ENCODE results near the gene PCDHB11.
"Not testable (repeated sequence)": the region's sequence is repeated elsewhere in the genome, so short reads cannot be mapped to it uniquely, and the experiment has no call there.

PCDHB11 gene

DNA sequence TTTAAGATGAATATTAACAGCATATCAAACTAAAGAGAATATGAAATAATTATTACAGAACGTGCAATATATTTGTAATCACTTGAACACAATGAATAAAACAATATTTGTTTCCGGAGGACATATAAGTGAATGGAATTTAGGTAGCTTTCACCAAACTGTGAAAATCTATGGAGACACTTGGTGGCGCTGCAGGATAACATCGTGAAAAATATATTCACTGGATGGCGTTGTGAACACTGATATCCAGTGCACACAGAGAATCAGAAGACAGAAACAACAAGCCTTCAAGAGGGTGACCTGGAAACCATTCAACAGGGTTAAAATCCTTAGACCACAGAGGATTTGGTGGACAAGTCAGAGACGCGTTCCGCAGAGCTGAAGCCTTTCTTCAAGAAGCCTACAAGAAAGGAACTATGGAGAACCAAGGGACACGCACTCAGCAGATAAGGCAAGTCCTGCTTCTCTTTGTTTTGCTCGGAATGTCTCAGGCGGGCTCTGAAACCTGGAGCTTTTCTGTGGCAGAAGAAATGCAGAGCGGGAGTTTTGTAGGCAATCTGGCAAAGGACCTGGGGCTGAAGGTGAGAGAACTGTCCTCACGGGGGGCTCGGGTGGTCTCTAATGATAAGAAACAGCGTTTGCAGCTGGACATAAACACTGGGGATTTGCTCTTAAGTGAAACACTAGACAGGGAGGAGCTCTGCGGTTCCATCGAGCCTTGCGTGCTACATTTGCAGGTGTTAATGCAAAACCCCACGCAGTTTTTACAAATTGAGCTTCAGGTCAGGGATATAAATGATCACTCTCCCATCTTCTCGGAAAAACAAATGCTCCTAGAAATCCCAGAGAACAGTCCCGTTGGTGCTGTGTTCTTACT, at the start of gene PCDHB11:
Gene PCDHB11, plus strand, starts transcription at position 269 of the 877 bp plus-strand sequence. Its CDS starts 148 bp downstream, at position 417.
- no peak for TF ChIP-seq TARDBP (IDR thresholded peaks at IDR 0.05)
- TF ChIP-seq ARNT (IDR thresholded peaks at IDR 0.05), result no peak
- no peak for TF ChIP-seq LEF1 (IDR thresholded peaks at IDR 0.05; ENCODE audit: borderline replicate concordance)
- ChIA-PET POLR2A (interaction anchor here (0.7 to 1.0 kb wide), 2 partner anchors 121 to 364 kb away, joined by 3 read pairs; partner anchors contain the start of gene TAF7), CTCF (interaction anchor here (0.9 to 1.5 kb wide), 5 partner anchors 9 to 213 kb away, joined by 3 to 5 read pairs (median 3); partner anchors contain the start of genes PCDHB12, PCDHB14, PCDHB16 and PCDHGA10)
- DNase-seq (ENCODE audit: extremely low spot score), result no peak

GRCh38 chr5:141149812-141150211, 49.6 kb upstream of the PCDHB11 start, which contains the start of gene PCDHB6:
TSS of gene PCDHB6 (plus strand) at chr5:141150057. CDS start at chr5:141150258, 201 bp downstream.
- TF ChIP-seq FOXK2 (IDR thresholded peaks at IDR 0.05) (no peak), HDGF (IDR thresholded peaks at IDR 0.05; ENCODE audit: borderline replicate concordance) (no peak), FOXA1 (IDR thresholded peaks at IDR 0.05) (no peak), CTBP1 (IDR thresholded peaks at IDR 0.05; ENCODE audit: borderline replicate concordance) (no peak), L3MBTL2 (conservative IDR thresholded peaks at IDR 0.05) (no peak), NFRKB (IDR thresholded peaks at IDR 0.05) (no peak), ELF4 (IDR thresholded peaks at IDR 0.05) (no peak), FOXM1 (IDR thresholded peaks at IDR 0.05; ENCODE audit: borderline replicate concordance) (no peak)
- ChIA-PET POLR2A (no interaction called here), CTCF (no interaction called here)

DNA sequence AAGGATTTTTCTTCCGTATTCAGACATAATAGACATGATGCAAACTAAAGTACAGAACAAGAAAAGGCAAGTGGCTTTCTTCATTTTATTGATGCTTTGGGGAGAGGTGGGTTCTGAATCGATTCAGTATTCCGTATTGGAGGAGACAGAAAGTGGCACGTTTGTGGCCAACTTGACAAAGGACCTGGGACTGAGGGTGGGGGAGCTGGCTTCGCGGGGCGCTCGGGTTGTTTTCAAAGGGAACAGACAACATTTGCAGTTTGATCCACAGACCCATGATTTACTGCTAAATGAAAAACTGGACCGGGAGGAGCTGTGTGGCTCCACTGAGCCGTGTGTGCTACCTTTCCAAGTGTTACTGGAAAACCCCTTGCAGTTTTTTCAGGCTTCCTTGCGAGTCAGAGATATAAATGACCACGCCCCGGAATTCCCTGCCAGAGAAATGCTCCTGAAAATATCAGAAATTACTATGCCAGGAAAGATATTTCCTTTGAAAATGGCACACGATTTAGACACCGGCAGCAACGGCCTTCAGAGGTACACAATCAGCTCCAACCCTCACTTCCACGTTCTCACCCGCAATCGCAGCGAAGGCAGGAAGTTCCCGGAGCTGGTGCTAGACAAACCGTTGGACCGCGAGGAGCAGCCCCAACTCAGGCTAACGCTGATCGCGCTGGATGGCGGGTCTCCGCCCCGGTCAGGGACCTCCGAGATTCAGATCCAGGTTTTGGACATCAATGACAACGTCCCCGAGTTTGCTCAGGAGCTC, 49.0 kb upstream of the PCDHB11 start:
- DNase-seq (ENCODE audit: extremely low spot score), result no peak
- ChIA-PET POLR2A (no interaction called here), CTCF (interaction anchor here (0.6 kb wide), 1 partner anchor 341 kb away, joined by 3 read pairs; no protein-coding TSS in a partner anchor)
- TF ChIP-seq L3MBTL2 (conservative IDR thresholded peaks at IDR 0.05), result no peak

More at GRCh38 chr5:141149812-141150211, 49.6 kb upstream of the PCDHB11 start, which contains the start of gene PCDHB6:
- DNase-seq (ENCODE audit: extremely low spot score), result peak; percentile 30

- no peak for TF ChIP-seq FOXA1 (IDR thresholded peaks at IDR 0.05)
- no peak for TF ChIP-seq FOXM1 (IDR thresholded peaks at IDR 0.05; ENCODE audit: borderline replicate concordance)
- no peak for TF ChIP-seq CTBP1 (IDR thresholded peaks at IDR 0.05; ENCODE audit: borderline replicate concordance)
- TF ChIP-seq ZNF384 (IDR thresholded peaks at IDR 0.05), result no peak
- TF ChIP-seq TARDBP (IDR thresholded peaks at IDR 0.05), result no peak
- TF ChIP-seq SP1 (IDR thresholded peaks at IDR 0.05), result no peak
- TF ChIP-seq HDGF (IDR thresholded peaks at IDR 0.05; ENCODE audit: borderline replicate concordance), result no peak
- no peak for TF ChIP-seq SUZ12 (IDR thresholded peaks at IDR 0.05)
- TF ChIP-seq LEF1 (IDR thresholded peaks at IDR 0.05; ENCODE audit: borderline replicate concordance), result no peak
- no peak for TF ChIP-seq ELF4 (IDR thresholded peaks at IDR 0.05)
- TF ChIP-seq L3MBTL2 (conservative IDR thresholded peaks at IDR 0.05), result no peak
- TF ChIP-seq ARNT (IDR thresholded peaks at IDR 0.05), result no peak
- TF ChIP-seq NFRKB (IDR thresholded peaks at IDR 0.05), result no peak
- TF ChIP-seq, protein P1, sequence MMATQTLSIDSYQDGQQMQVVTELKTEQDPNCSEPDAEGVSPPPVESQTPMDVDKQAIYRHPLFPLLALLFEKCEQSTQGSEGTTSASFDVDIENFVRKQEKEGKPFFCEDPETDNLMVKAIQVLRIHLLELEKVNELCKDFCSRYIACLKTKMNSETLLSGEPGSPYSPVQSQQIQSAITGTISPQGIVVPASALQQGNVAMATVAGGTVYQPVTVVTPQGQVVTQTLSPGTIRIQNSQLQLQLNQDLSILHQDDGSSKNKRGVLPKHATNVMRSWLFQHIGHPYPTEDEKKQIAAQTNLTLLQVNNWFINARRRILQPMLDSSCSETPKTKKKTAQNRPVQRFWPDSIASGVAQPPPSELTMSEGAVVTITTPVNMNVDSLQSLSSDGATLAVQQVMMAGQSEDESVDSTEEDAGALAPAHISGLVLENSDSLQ (IDR thresholded peaks at IDR 0.05), result no peak
- TF ChIP-seq BHLHE40 (IDR thresholded peaks at IDR 0.05; ENCODE audit: borderline replicate concordance), result no peak
- TF ChIP-seq FOXK2 (IDR thresholded peaks at IDR 0.05), result no peak
- no peak for DNase-seq (ENCODE audit: extremely low spot score)
- POLR2A ChIA-PET, result no interaction called here
- CTCF ChIA-PET, result no interaction called here
Observed at GRCh38 chr5:141150993-141151325, 48.5 kb upstream of the PCDHB11 start.

GRCh38 chr5:141151632-141152031, 47.8 kb upstream of the PCDHB11 start:
- CTCF ChIA-PET; DNase-seq (ENCODE audit: extremely low spot score); POLR2A ChIA-PET: not testable (repeated sequence)

DNA sequence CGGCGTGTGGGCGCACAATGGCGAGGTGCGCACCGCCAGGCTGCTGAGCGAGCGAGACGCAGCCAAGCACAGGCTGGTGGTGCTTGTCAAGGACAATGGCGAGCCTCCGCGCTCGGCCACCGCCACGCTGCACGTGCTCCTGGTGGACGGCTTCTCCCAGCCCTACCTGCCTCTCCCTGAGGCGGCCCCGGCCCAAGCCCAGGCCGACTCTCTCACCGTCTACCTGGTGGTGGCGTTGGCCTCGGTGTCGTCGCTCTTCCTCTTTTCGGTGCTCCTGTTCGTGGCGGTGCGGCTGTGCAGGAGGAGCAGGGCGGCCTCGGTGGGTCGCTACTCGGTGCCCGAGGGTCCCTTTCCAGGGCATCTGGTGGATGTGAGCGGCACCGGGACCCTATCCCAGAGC, 47.3 kb upstream of the PCDHB11 start:
- POLR2A ChIA-PET; CTCF ChIA-PET; DNase-seq (ENCODE audit: extremely low spot score): not testable (repeated sequence)

GRCh38 chr5:141155540-141156374, 43.7 kb upstream of the PCDHB11 start:
- ChIA-PET POLR2A (no interaction called here), CTCF (interaction anchor here (0.5 to 0.6 kb wide), 3 partner anchors 14 to 105 kb away, joined by 3 read pairs; no protein-coding TSS in a partner anchor)
- TF ChIP-seq ELF4 (IDR thresholded peaks at IDR 0.05) (no peak), SP1 (IDR thresholded peaks at IDR 0.05) (no peak), TARDBP (IDR thresholded peaks at IDR 0.05) (no peak), FOXM1 (IDR thresholded peaks at IDR 0.05; ENCODE audit: borderline replicate concordance) (no peak), ARNT (IDR thresholded peaks at IDR 0.05) (no peak), ZNF384 (IDR thresholded peaks at IDR 0.05) (no peak), NFRKB (IDR thresholded peaks at IDR 0.05) (no peak), L3MBTL2 (conservative IDR thresholded peaks at IDR 0.05) (no peak)
- TF ChIP-seq, protein P1 (IDR thresholded peaks at IDR 0.05), result no peak
- no peak for DNase-seq (ENCODE audit: extremely low spot score)

GRCh38 chr5:141157356-141157755, 42.1 kb upstream of the PCDHB11 start:
- DNase-seq (ENCODE audit: extremely low spot score); CTCF ChIA-PET; POLR2A ChIA-PET: not testable (repeated sequence)

DNA sequence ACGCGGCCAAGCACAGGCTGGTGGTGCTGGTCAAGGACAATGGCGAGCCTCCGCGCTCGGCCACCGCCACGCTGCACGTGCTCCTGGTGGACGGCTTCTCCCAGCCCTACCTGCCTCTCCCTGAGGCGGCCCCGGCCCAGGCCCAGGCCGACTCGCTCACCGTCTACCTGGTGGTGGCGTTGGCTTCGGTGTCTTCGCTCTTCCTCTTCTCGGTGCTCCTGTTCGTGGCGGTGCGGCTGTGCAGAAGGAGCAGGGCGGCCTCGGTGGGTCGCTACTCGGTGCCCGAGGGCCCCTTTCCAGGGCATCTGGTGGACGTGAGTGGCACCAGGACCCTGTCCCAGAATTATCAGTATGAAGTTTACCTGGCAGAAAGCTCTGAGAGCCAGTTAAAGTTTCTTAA, 41.5 kb upstream of the PCDHB11 start:
- DNase-seq (ENCODE audit: extremely low spot score); POLR2A ChIA-PET; CTCF ChIA-PET: not testable (repeated sequence)
